Sigmoid colon (tissue), 7 donors: Measurements from ENCODE around the gene SBNO2. TPM values are rescaled to one million over a fixed set of nuclear protein-coding genes. Genes with fewer than 3 reads are reported as not detected.

Experiments
- DNase-seq: peaks from one replicate; pipeline ENCODE4 v3.0.0-alpha.2; 2019
- H3K27ac ChIP-seq, 4 donors: fragments of 200-600 bp; sonication (generic); one replicate each; pipeline ENCODE4 v1.5.1; 2016 to 2019; ENCODE audit warnings: mild to moderate bottlenecking in 1 of 4
- H3K27me3 ChIP-seq, 3 donors: fragments of 200-600 bp; sonication (generic); one replicate each; pipeline ENCODE4 v1.5.1; 2019; ENCODE audit warnings: mild to moderate bottlenecking in 1 of 3
- H3K36me3 ChIP-seq, 4 donors: fragments of 200-600 bp; sonication (generic); one replicate each; pipeline ENCODE4 v1.5.1; 2016 to 2019
- H3K4me1 ChIP-seq, 4 donors: fragments of 200-600 bp; sonication (generic); one replicate each; pipeline ENCODE4 v1.5.1; 2017 to 2019
- H3K4me3 ChIP-seq, 4 donors: fragments of 200-600 bp; sonication (generic); one replicate each; pipeline ENCODE4 v1.5.1; 2017 to 2019; ENCODE audit warnings: mild to moderate bottlenecking in 2 of 4, moderate library complexity in 1 of 4
- H3K9me3 ChIP-seq, 4 donors: fragments of 200-600 bp in 3 of 4; sonication (generic) in 3 of 4; one replicate each; pipeline versions ENCODE4 v1.5.1 to v1.6.1; 2013 to 2019
- CTCF ChIP-seq, 4 experiments: fragments of 450-650 bp in 3 of 4; fragments of 200-600 bp in 1 of 4; IDR thresholded peaks; one replicate each; pipeline ENCODE4 v1.5.1; 2016 to 2019; ENCODE audit warnings: antibody characterized with exemption in 4 of 4, mild to moderate bottlenecking in 3 of 4, moderate library complexity in 2 of 4
- EP300 ChIP-seq, 4 donors: sonication (generic); formaldehyde crosslinking; IDR thresholded peaks; one replicate each; pipeline ENCODE4 v1.6.1; 2017; ENCODE audit warnings: antibody characterized with exemption in 4 of 4
- POLR2A ChIP-seq, 2 donors: fragments of 450-650 bp; IDR thresholded peaks; one replicate each; pipeline ENCODE4 v1.6.1; 2016; ENCODE audit warnings: antibody characterized with exemption in 2 of 2, mild to moderate bottlenecking in 2 of 2, moderate library complexity in 2 of 2
- POLR2AphosphoS5 ChIP-seq, 4 donors: sonication (generic); formaldehyde crosslinking; IDR thresholded peaks; one replicate each; pipeline ENCODE4 v1.6.1; 2017; ENCODE audit warnings: antibody characterized with exemption in 4 of 4
- whole genome bisulfite sequencing, 2 donors: extraction: QIAGEN DNeasy Blood & Tissue Kit; methylation state at CpG; one replicate each; pipeline ENCODE4 v1.1.7; 2013; 5-methylcytosine and 5-hydroxymethylcytosine counted together
- intact Hi-C: fragments of 100-400 bp; cut with DNase I; formaldehyde crosslinking; loops from one replicate; pipeline ENCODE4 v1.15.1; 2023
- polyA plus RNA-seq, 3 donors: library from polyadenylated mRNA; stranded (reverse); fragments of 200-250 nt; gene quantifications; one replicate each; pipeline ENCODE4 v1.2.3, GENCODE V29; 2013
- total RNA-seq, 4 donors: library from RNA; depleted of rRNA; stranded (reverse); fragments of >200 nt; gene quantifications; one replicate each; pipeline ENCODE4 v1.1.0, GENCODE V29; 2016
- donor health status: healthy with polysubstance abuse.
- donor health status: Bipolar disorder and iron deficiency.
- donor health status: healthy.

The SBNO2 gene
- total and polyA plus RNA-seq, 7 donors: 6.8 to 91.9 (median 14.8) TPM

DNA sequence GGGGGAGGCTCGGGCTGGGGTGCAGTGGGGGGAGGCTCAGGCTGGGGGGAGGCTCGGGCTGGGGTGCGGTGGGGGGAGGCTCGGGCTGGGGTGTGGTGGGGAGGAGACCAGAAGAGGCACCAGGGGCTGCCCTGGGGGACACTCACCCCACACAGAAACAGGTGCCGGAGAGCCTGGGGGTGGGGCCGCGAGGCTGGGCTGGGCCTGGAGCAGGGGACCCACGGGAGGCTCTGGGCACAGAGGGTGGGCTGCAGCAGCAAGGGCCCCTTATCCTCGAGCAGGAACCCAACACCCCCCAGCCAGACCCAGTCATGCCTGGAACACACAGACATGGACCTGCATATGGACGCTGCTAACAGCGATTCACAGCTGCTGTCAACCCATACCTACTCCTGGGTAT lies 35.9 kb downstream of the SBNO2 start:
- DNase-seq: no peak
- Histone ChIP-seq H3K4me3 (no peak overlapping the region), H3K27ac (no peak overlapping the region), H3K36me3 (peaks cover 0 to 11% (median 0%) of the 10 kb centered on the region in 4 donors), H3K4me1 (peaks cover 0 to 31% (median 23%) of the 10 kb centered on the region in 4 donors), H3K27me3 (no peaks in the 10 kb centered on the region), H3K9me3 (no peaks in the 10 kb centered on the region)
- WGBS, 2 donors: 84 to 86% methylated on average over 9 to 10 of the region's 11 CpGs
- intact Hi-C loops: no loop called here
- no peak for TF ChIP-seq POLR2AphosphoS5 (IDR thresholded peaks at IDR 0.05)
- no peak for TF ChIP-seq CTCF (IDR thresholded peaks at IDR 0.05)
- no peak for TF ChIP-seq EP300 (IDR thresholded peaks at IDR 0.05)
- no peak for TF ChIP-seq POLR2A (IDR thresholded peaks at IDR 0.05)

DNA sequence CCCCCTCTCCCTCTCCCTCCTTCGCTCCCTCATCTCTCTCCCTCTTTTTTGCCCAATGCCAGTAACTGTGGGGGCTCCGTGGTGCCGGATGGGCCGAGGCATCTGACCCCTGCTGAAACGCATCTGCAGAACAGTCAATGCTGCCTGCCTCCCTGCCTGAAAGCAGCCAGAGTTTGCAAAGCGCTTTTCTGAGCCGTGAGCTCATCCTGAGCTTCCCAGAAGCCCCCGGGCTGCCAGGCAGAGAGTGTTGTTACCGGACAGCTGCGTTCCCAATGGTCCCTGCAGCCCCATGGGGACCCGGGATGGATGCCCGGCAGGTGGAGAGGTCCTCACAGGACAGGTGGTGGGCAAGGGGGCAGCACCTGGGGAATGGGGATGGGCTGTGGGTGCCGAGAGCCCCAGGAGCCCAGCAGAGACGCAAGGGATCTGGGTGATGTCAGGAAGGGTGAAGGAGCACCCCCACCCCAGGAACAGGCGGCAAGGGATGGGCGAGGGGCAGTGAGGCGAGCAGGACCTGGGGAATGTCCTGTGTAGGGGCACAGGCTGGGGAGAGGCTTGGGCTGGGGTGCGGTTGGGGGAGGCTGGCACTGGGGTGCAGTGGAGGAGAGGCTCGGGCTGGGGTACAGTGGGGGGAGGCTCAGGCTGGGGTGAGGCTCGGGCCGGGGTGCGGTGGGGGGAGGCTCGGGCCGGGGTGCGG lies 37.3 kb downstream of the SBNO2 start:
- no peak for DNase-seq
- 50 to 72% methylated on average over 25 of the region's 25 CpGs for WGBS, 2 donors
- Histone ChIP-seq H3K36me3 (peaks cover 0 to 5% (median 0%) of the 10 kb centered on the region in 4 donors), H3K27me3 (no peaks in the 10 kb centered on the region), H3K9me3 (no peaks in the 10 kb centered on the region), H3K4me1 (peaks cover 0 to 45% (median 35%) of the 10 kb centered on the region in 4 donors), H3K4me3 (no peak overlapping the region), H3K27ac (peak overlapping the region; percentile 30 to 69 (median 56))
- TF ChIP-seq CTCF (IDR thresholded peaks at IDR 0.05) (no peak), POLR2AphosphoS5 (IDR thresholded peaks at IDR 0.05) (no peak)
- intact Hi-C loops: no loop called here

- peaks cover 0 to 50% (median 41%) of the 10 kb centered on the region in 4 donors for H3K4me1 ChIP-seq
- no peak overlapping the region for H3K4me3 ChIP-seq
- H3K36me3 ChIP-seq: peaks cover 0 to 5% (median 0%) of the 10 kb centered on the region in 4 donors
- H3K9me3 ChIP-seq: no peaks in the 10 kb centered on the region
- peak overlapping the region; percentile 30 to 69 (median 56) for H3K27ac ChIP-seq
- 12 to 29% methylated on average over 12 of the region's 12 CpGs for WGBS, 2 donors
- DNase-seq: no peak
- H3K27me3 ChIP-seq: no peaks in the 10 kb centered on the region
- intact Hi-C loops: no loop called here
- TF ChIP-seq CTCF (IDR thresholded peaks at IDR 0.05) (no peak), POLR2AphosphoS5 (IDR thresholded peaks at IDR 0.05) (no peak), POLR2A (IDR thresholded peaks at IDR 0.05) (no peak), EP300 (IDR thresholded peaks at IDR 0.05) (no peak)
Measured at GRCh38 chr19:1136201-1136600, 37.9 kb downstream of the SBNO2 start.

- whole genome bisulfite sequencing, 2 donors: 61 to 81% methylated on average over 17 of the region's 17 CpGs
- Histone ChIP-seq H3K27ac (peak overlapping the region; percentile 30 to 69 (median 56)), H3K36me3 (peaks cover 0 to 5% (median 0%) of the 10 kb centered on the region in 4 donors), H3K9me3 (no peaks in the 10 kb centered on the region), H3K4me3 (no peak overlapping the region), H3K27me3 (no peaks in the 10 kb centered on the region), H3K4me1 (peaks cover 0 to 57% (median 49%) of the 10 kb centered on the region in 4 donors)
- TF ChIP-seq POLR2A (IDR thresholded peaks at IDR 0.05): no peak
- TF ChIP-seq CTCF (IDR thresholded peaks at IDR 0.05): no peak
- TF ChIP-seq POLR2AphosphoS5 (IDR thresholded peaks at IDR 0.05): no peak
- no peak for TF ChIP-seq EP300 (IDR thresholded peaks at IDR 0.05)
- intact Hi-C loops: no loop called here
- DNase-seq: no peak
Measured at GRCh38 chr19:1135454-1135853, 38.6 kb downstream of the SBNO2 start.
